SH-SY5Y (cell line): ENCODE results near the gene GPSM1.

Experiments
- GATA2 ChIP-seq: IDR thresholded peaks from 2 replicates; pipeline ENCODE4 v1.6.1; 2011; ENCODE audit warnings: mild to moderate bottlenecking, low read depth, low read length
- GATA3 ChIP-seq: IDR thresholded peaks from 2 replicates; pipeline ENCODE4 v1.6.1; 2011; ENCODE audit warnings: low read depth, mild to moderate bottlenecking, low read length, moderate library complexity

DNA sequence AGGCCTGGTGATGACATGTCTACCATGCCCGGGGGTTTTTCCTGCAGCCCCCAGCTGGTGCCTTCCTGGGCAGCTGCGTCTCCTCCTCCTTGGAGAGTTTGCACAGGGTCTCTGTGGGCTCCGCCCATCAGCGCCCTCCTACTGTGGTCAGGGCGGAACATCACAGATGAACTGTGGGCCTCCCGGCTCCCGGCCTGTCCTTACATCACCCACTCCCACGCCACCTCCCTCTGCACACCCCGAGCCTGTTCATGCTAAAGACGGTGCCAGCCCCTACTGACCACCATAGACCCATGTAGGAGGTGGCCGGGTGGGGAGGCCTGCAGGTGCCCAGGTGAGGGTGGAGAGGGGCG lies 12.6 kb downstream of the GPSM1 start:
- TF ChIP-seq GATA2 (no peak), GATA3 (no peak)
